ENCODE measurements around the gene CADPS2. TPM values are rescaled to one million over a fixed set of nuclear protein-coding genes. Genes with fewer than 3 reads are reported as not detected.
"Not testable (repeated sequence)": the region's sequence is repeated elsewhere in the genome, so short reads cannot be mapped to it uniquely, and the experiment has no call there.

CADPS2 gene
- total RNA-seq, 1 experiment from 2014 or later, result 12.2 TPM

GRCh38 chr7:122291189-122291588, 595.1 kb downstream of the CADPS2 start:
- ChIA-PET CTCF (interaction anchor here (1.1 kb wide), 1 partner anchor 237 kb away, joined by 3 read pairs; no protein-coding TSS in a partner anchor), POLR2A (no interaction called here)
- Mint-ChIP-seq H3K9me3 (peaks cover 44% of the 10 kb centered on the region), H3K4me3 (no peak overlapping the region), H3K27me3 (ENCODE audit: low read depth) (peaks cover 14% of the 10 kb centered on the region), H3K36me3 (peaks cover 6% of the 10 kb centered on the region), H3K27ac (no peak overlapping the region), H3K4me1 (peaks cover 2% of the 10 kb centered on the region)
- DNase-seq (ENCODE audit: low spot score), result no peak
- no peak for ATAC-seq
- TF ChIP-seq ZSCAN18 (CRISPR knock-in tag; IDR thresholded peaks at IDR 0.05), result no peak
- no peak for TF ChIP-seq CBFB (CRISPR knock-in tag; IDR thresholded peaks at IDR 0.05; ENCODE audit: low read depth)
- no peak for TF ChIP-seq OVOL2 (CRISPR knock-in tag; IDR thresholded peaks at IDR 0.05; ENCODE audit: borderline replicate concordance)
- TF ChIP-seq GABPB1 (CRISPR knock-in tag; IDR thresholded peaks at IDR 0.05), result no peak
- no peak for TF ChIP-seq GTF2I (CRISPR knock-in tag; conservative IDR thresholded peaks at IDR 0.05)

GRCh38 chr7:122290476-122290875, 595.8 kb downstream of the CADPS2 start:
- ChIA-PET POLR2A (no interaction called here), CTCF (interaction anchor here (1.1 kb wide), 1 partner anchor 238 kb away, joined by 3 read pairs; no protein-coding TSS in a partner anchor)
- Mint-ChIP-seq H3K27me3 (ENCODE audit: low read depth) (peaks cover 14% of the 10 kb centered on the region), H3K27ac (no peak overlapping the region), H3K36me3 (peaks cover 6% of the 10 kb centered on the region), H3K4me3 (no peak overlapping the region), H3K9me3 (peaks cover 46% of the 10 kb centered on the region), H3K4me1 (peaks cover 1% of the 10 kb centered on the region)
- DNase-seq (ENCODE audit: low spot score) (no peak), ATAC-seq (0 out of 2 replicates have a peak, but pooled peaks have one; percentile 16)
- TF ChIP-seq ZNF416 (CRISPR knock-in tag; IDR thresholded peaks at IDR 0.05) (no peak), MLX (CRISPR knock-in tag; IDR thresholded peaks at IDR 0.05) (no peak), GRHL2 (CRISPR knock-in tag; IDR thresholded peaks at IDR 0.05; ENCODE audit: insufficient replicate concordance, severe bottlenecking) (no peak), ZMAT4 (CRISPR knock-in tag; IDR thresholded peaks at IDR 0.05) (no peak), SMAD3 (CRISPR knock-in tag; IDR thresholded peaks at IDR 0.05; ENCODE audit: borderline replicate concordance) (no peak), IRF2 (CRISPR knock-in tag; IDR thresholded peaks at IDR 0.05; ENCODE audit: borderline replicate concordance, low read depth) (no peak)

- no peak for ATAC-seq
- POLR2A ChIA-PET, result no interaction called here
- no peak overlapping the region for H3K27ac Mint-ChIP-seq
- no peak overlapping the region for H3K4me3 Mint-ChIP-seq
- H3K9me3 Mint-ChIP-seq, result peaks cover 46% of the 10 kb centered on the region
- no peaks in the 10 kb centered on the region for H3K4me1 Mint-ChIP-seq
- peaks cover 14% of the 10 kb centered on the region for H3K27me3 Mint-ChIP-seq (ENCODE audit: low read depth)
- peaks cover 6% of the 10 kb centered on the region for H3K36me3 Mint-ChIP-seq
- DNase-seq (ENCODE audit: low spot score), result no peak
- TF ChIP-seq ESRRA (CRISPR knock-in tag; IDR thresholded peaks at IDR 0.05; ENCODE audit: borderline replicate concordance) (no peak), STAT6 (CRISPR knock-in tag; conservative IDR thresholded peaks at IDR 0.05; ENCODE audit: low read depth) (no peak), ZNF121 (CRISPR knock-in tag; IDR thresholded peaks at IDR 0.05) (no peak), CBFB (CRISPR knock-in tag; IDR thresholded peaks at IDR 0.05; ENCODE audit: low read depth) (no peak), SP1 (CRISPR knock-in tag; conservative IDR thresholded peaks at IDR 0.05) (no peak), AR (CRISPR knock-in tag; IDR thresholded peaks at IDR 0.05) (no peak)
- CTCF ChIA-PET, result no interaction called here
Observed at GRCh38 chr7:122289426-122289825, 596.8 kb downstream of the CADPS2 start.

- DNase-seq (ENCODE audit: low spot score); CTCF ChIA-PET; H3K27ac Mint-ChIP-seq: not testable (repeated sequence)
Observed at GRCh38 chr7:122284608-122285007, 601.7 kb downstream of the CADPS2 start.

More at GRCh38 chr7:122284608-122285007, 601.7 kb downstream of the CADPS2 start:
- H3K4me1 Mint-ChIP-seq, H3K36me3 Mint-ChIP-seq, POLR2A ChIA-PET, ATAC-seq: not testable (repeated sequence)
- H3K4me3 Mint-ChIP-seq, result peak overlapping the region; percentile 70
- H3K9me3 Mint-ChIP-seq, result peaks cover 32% of the 10 kb centered on the region
- H3K27me3 Mint-ChIP-seq (ENCODE audit: low read depth), result peaks cover 12% of the 10 kb centered on the region

Data from WTC11 (cell line).